MM.1S (cell line): ENCODE data around the gene NDFIP2.

Source experiments
- CTCF ChIP-seq: fragments of 300-600 bp; sonication (generic); IDR thresholded peaks from 2 replicates; pipeline ENCODE4 v1.5.1; 2016; ENCODE audit warnings: antibody characterized with exemption, low read length, mixed read lengths
- EZH2 ChIP-seq: fragments of 300-600 bp; sonication (generic); optimal IDR thresholded peaks from 2 replicates; pipeline ENCODE3; 2017; ENCODE audit warnings: low read depth, mild to moderate bottlenecking, antibody characterized with exemption, low read length, mixed read lengths

- TF ChIP-seq CTCF (no peak), EZH2 (no peak)
Measured at GRCh38 chr13:79434556-79434955, 46.4 kb upstream of the NDFIP2 start.
